CD14-positive monocyte (primary cell): ENCODE measurements around the gene ZNF143. TPM values are rescaled to one million over a fixed set of nuclear protein-coding genes. Genes with fewer than 3 reads are reported as not detected.

Experiments used
- DNase-seq, 3 donors: peaks; one replicate each; pipeline ENCODE4 v3.0.0-alpha.2; 2011 to 2022
- H2AFZ ChIP-seq: 2 replicates; pipeline ENCODE4 v1.6.0; 2012; ENCODE audit warnings: mild to moderate bottlenecking, low read depth, low read length, inconsistent platforms; ENCODE audit not compliant: insufficient read depth, poor library complexity, severe bottlenecking
- H3K27ac ChIP-seq, 2 donors: 1 replicate in 1 of 2; 2 replicates in 1 of 2; pipeline ENCODE4 v1.5.1; 2012 to 2013; ENCODE audit warnings: low read length in 2 of 2, control low read depth in 1 of 2, inconsistent platforms in 1 of 2, low read depth in 1 of 2, mild to moderate bottlenecking in 1 of 2
- H3K27me3 ChIP-seq, 2 donors: one replicate each; pipeline versions ENCODE4 v1.6.0 to v1.6.1; 2011 to 2013; ENCODE audit warnings: low read length in 2 of 2; ENCODE audit not compliant: control insufficient read depth in 2 of 2, insufficient read depth in 2 of 2
- H3K36me3 ChIP-seq, 2 donors: replicated peaks in 1 of 2; 1 replicate in 1 of 2; 2 replicates in 1 of 2; pipeline versions ENCODE4 v1.5.1 to v1.6.1; 2012 to 2013; ENCODE audit warnings: low read length in 2 of 2, control low read depth in 1 of 2, inconsistent platforms in 1 of 2, mild to moderate bottlenecking in 1 of 2; ENCODE audit not compliant: insufficient read depth in 2 of 2, control insufficient read depth in 1 of 2
- H3K4me1 ChIP-seq, 2 donors: 1 replicate in 1 of 2; 2 replicates in 1 of 2; pipeline versions ENCODE4 v1.5.1 to v1.6.1; 2012 to 2013; ENCODE audit warnings: low read length in 2 of 2, control low read depth in 1 of 2, inconsistent platforms in 1 of 2, mild to moderate bottlenecking in 1 of 2, moderate library complexity in 1 of 2; ENCODE audit not compliant: insufficient read depth in 2 of 2, control insufficient read depth in 1 of 2
- H3K4me2 ChIP-seq: replicated peaks from 2 replicates; pipeline ENCODE3; 2012; ENCODE audit warnings: low read length, moderate library complexity, mild to moderate bottlenecking; ENCODE audit not compliant: poor library complexity, severe bottlenecking; ENCODE audit errors: extremely low read depth
- H3K4me3 ChIP-seq, 3 experiments: fragments of 200-600 bp in 1 of 3; sonication (generic) in 1 of 3; replicated peaks in 1 of 3; 1 replicate in 2 of 3; 2 replicates in 1 of 3; pipeline ENCODE4 v1.5.1; 2011 to 2013; ENCODE audit warnings: low read length in 3 of 3, mild to moderate bottlenecking in 3 of 3, control low read depth in 2 of 3, low read depth in 2 of 3, inconsistent platforms in 1 of 3, moderate library complexity in 1 of 3
- H3K79me2 ChIP-seq: 2 replicates; pipeline ENCODE4 v1.6.0; 2012; ENCODE audit warnings: mild to moderate bottlenecking, control low read depth, inconsistent platforms, low read length, moderate library complexity; ENCODE audit not compliant: insufficient read depth
- H3K9ac ChIP-seq: 2 replicates; pipeline ENCODE4 v1.6.0; 2017; ENCODE audit warnings: low read length, mild to moderate bottlenecking; ENCODE audit not compliant: insufficient read depth, poor library complexity, severe bottlenecking
- H3K9me3 ChIP-seq, 2 donors: replicated peaks in 1 of 2; 1 replicate in 1 of 2; 2 replicates in 1 of 2; pipeline versions ENCODE4 v1.5.1 to v1.6.1; 2012 to 2013; ENCODE audit warnings: low read length in 2 of 2, control low read depth in 1 of 2; ENCODE audit not compliant: control insufficient read depth in 1 of 2, insufficient read depth in 1 of 2
- H4K20me1 ChIP-seq: 2 replicates; pipeline ENCODE4 v1.6.0; 2012; ENCODE audit warnings: mild to moderate bottlenecking, low read length, control low read depth, moderate library complexity; ENCODE audit not compliant: insufficient read depth
- H3K27ac Mint-ChIP-seq, 7 donors: one replicate each; pipeline ENCODE4 v1.8.0; 2020; ENCODE audit warnings: mild to moderate bottlenecking in 7 of 7, mixed read lengths in 7 of 7, moderate library complexity in 6 of 7, inconsistent platforms in 2 of 7
- H3K27me3 Mint-ChIP-seq, 3 donors: one replicate each; pipeline ENCODE4 v1.8.0; 2021 to 2022; ENCODE audit warnings: low read depth in 3 of 3, mild to moderate bottlenecking in 3 of 3, mixed read lengths in 3 of 3, moderate library complexity in 3 of 3, inconsistent platforms in 1 of 3
- H3K36me3 Mint-ChIP-seq, 2 donors: one replicate each; pipeline ENCODE4 v1.8.0; 2020; ENCODE audit warnings: mixed read lengths in 2 of 2, inconsistent platforms in 1 of 2, mild to moderate bottlenecking in 1 of 2
- H3K4me1 Mint-ChIP-seq: one replicate; pipeline ENCODE4 v1.8.0; 2020; ENCODE audit warnings: mild to moderate bottlenecking, mixed read lengths
- H3K4me3 Mint-ChIP-seq, 2 donors: one replicate each; pipeline ENCODE4 v1.8.0; 2020; ENCODE audit warnings: mild to moderate bottlenecking in 2 of 2, mixed read lengths in 2 of 2, moderate library complexity in 1 of 2
- H3K9me3 Mint-ChIP-seq, 7 donors: one replicate each; pipeline ENCODE4 v1.8.0; 2020 to 2022; ENCODE audit warnings: mixed read lengths in 7 of 7, mild to moderate bottlenecking in 6 of 7, moderate library complexity in 6 of 7, inconsistent platforms in 2 of 7
- WGBS: methylation state at CpG from one replicate; pipeline ENCODE4 v1.1.5; 2013; ENCODE audit warnings: missing lambda C conversion rate; ENCODE audit not compliant: insufficient coverage; 5-methylcytosine and 5-hydroxymethylcytosine counted together
- intact Hi-C, 2 donors: fragments of 100-400 bp; cut with micrococcal nuclease; formaldehyde crosslinking; loops; one replicate each; pipeline versions ENCODE4 v1.15.0 to v1.15.1; 2023
- polyA plus RNA-seq, 3 donors: library from polyadenylated mRNA; depleted of rRNA in 1 of 3; unstranded in 2 of 3; stranded (reverse) in 1 of 3; fragments of 300-500 nt in 2 of 3; fragments of >200 nt in 1 of 3; fragmentation: Illumina TruSeq in 2 of 3; gene quantifications; 1 replicate in 2 of 3; 2 replicates in 1 of 3; pipeline ENCODE4 v1.2.3, GENCODE V29; 2012 to 2021
- TF ChIP-seq, protein P1 (sequence below): fragments of 200-600 bp; IDR thresholded peaks from one replicate; pipeline ENCODE4 v1.8.0; 2022; ENCODE audit warnings: antibody characterized with exemption, mild to moderate bottlenecking

Gene ZNF143
- polyA plus RNA-seq, 3 donors = 26.8 to 30.5 (median 30.1) TPM

GRCh38 chr11:9533058-9533457 is 72.2 kb downstream of the ZNF143 start:
- Histone ChIP-seq H3K4me3 (no peak overlapping the region), H3K36me3 (peaks cover 12 to 13% of the 10 kb centered on the region in 2 donors), H4K20me1 (no peaks in the 10 kb centered on the region), H3K9me3 (no peaks in the 10 kb centered on the region), H3K4me2 (no peak overlapping the region), H3K27ac (no peak overlapping the region), H3K4me1 (peaks cover 8 to 11% of the 10 kb centered on the region in 2 donors), H3K9ac (no peak overlapping the region), H3K79me2 (no peaks in the 10 kb centered on the region), H2AFZ (no peak overlapping the region), H3K27me3 (no peaks in the 10 kb centered on the region)
- H3K4me1 Mint-ChIP-seq = peaks cover 10% of the 10 kb centered on the region
- DNase-seq = no peak
- peaks cover 12 to 20% of the 10 kb centered on the region in 2 donors for H3K36me3 Mint-ChIP-seq
- H3K27me3 Mint-ChIP-seq = peaks cover 2 to 5% (median 2%) of the 10 kb centered on the region in 3 donors
- peaks cover 0 to 1% (median 0%) of the 10 kb centered on the region in 7 donors for H3K9me3 Mint-ChIP-seq
- intact Hi-C loops = loop anchor here in 1 of 2 donors (10.0 kb wide), 1 partner anchor 212 kb away; no protein-coding TSS in a partner anchor
- peak overlapping the region in 1 of 7 donors; percentile 53 for H3K27ac Mint-ChIP-seq
- WGBS = 93% methylated on average over 5 of the region's 9 CpGs
- no peak overlapping the region for H3K4me3 Mint-ChIP-seq
- TF ChIP-seq, protein P1, sequence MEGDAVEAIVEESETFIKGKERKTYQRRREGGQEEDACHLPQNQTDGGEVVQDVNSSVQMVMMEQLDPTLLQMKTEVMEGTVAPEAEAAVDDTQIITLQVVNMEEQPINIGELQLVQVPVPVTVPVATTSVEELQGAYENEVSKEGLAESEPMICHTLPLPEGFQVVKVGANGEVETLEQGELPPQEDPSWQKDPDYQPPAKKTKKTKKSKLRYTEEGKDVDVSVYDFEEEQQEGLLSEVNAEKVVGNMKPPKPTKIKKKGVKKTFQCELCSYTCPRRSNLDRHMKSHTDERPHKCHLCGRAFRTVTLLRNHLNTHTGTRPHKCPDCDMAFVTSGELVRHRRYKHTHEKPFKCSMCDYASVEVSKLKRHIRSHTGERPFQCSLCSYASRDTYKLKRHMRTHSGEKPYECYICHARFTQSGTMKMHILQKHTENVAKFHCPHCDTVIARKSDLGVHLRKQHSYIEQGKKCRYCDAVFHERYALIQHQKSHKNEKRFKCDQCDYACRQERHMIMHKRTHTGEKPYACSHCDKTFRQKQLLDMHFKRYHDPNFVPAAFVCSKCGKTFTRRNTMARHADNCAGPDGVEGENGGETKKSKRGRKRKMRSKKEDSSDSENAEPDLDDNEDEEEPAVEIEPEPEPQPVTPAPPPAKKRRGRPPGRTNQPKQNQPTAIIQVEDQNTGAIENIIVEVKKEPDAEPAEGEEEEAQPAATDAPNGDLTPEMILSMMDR = no peak

- Histone ChIP-seq H2AFZ (no peak overlapping the region), H3K9me3 (no peaks in the 10 kb centered on the region), H3K4me3 (no peak overlapping the region), H3K9ac (no peak overlapping the region), H3K4me1 (peaks cover 8 to 11% of the 10 kb centered on the region in 2 donors), H3K79me2 (no peaks in the 10 kb centered on the region), H3K27me3 (no peaks in the 10 kb centered on the region), H3K36me3 (peaks cover 5% of the 10 kb centered on the region in 2 donors), H3K27ac (no peak overlapping the region), H3K4me2 (no peak overlapping the region), H4K20me1 (no peaks in the 10 kb centered on the region)
- TF ChIP-seq, protein P1 = no peak
- no peak for DNase-seq
- Mint-ChIP-seq H3K9me3 (peaks cover 0 to 1% (median 0%) of the 10 kb centered on the region in 7 donors), H3K27ac (no peak overlapping the region), H3K36me3 (peaks cover 6 to 11% of the 10 kb centered on the region in 2 donors), H3K27me3 (peaks cover 2 to 5% (median 2%) of the 10 kb centered on the region in 3 donors), H3K4me3 (no peak overlapping the region), H3K4me1 (peaks cover 10% of the 10 kb centered on the region)
- 93% methylated on average over 4 of the region's 5 CpGs for WGBS
- intact Hi-C loops = loop anchor here (2.0 to 10.0 kb wide), 2 partner anchors 211 to 215 kb away; no protein-coding TSS in a partner anchor
Measured at GRCh38 chr11:9533736-9534473, 73.1 kb downstream of the ZNF143 start.
